ENCODE data around the gene SHISA6.

Gene SHISA6

GRCh38 chr17:11284811-11285210 is 43.8 kb downstream of the SHISA6 start:
- H2BK5ac ChIP-seq (ENCODE audit: low read depth, low read length, poor library complexity, severe bottlenecking) = no peak overlapping the region
- no peaks in the 10 kb centered on the region for H3K36me3 ChIP-seq (ENCODE audit: control insufficient read depth in 1 of 2, insufficient read depth in 2 of 2, low read depth in 1 of 2, low read length in 2 of 2)
- no peak overlapping the region for H2BK120ac ChIP-seq (ENCODE audit: low read depth, low read length)
- no peak overlapping the region for H4K91ac ChIP-seq (ENCODE audit: low read length)
- no peaks in the 10 kb centered on the region for H3K27me3 ChIP-seq (ENCODE audit: control insufficient read depth in 1 of 2, insufficient read depth in 1 of 2, low read length in 2 of 2)
- H2AFZ ChIP-seq (ENCODE audit: low read depth, low read length) = no peak overlapping the region
- H3K27ac ChIP-seq (ENCODE audit: low read length, poor library complexity, severe bottlenecking) = no peak overlapping the region
- H3K14ac ChIP-seq (ENCODE audit: low read length in 2 of 2) = no peak overlapping the region
- peaks cover 20% of the 10 kb centered on the region for H3K9me3 ChIP-seq (ENCODE audit: control insufficient read depth, low read length)
- no peak overlapping the region for H3K23ac ChIP-seq (ENCODE audit: low read length in 2 of 2)
- H3K79me1 ChIP-seq (replicated peaks; ENCODE audit: low read length, poor library complexity, severe bottlenecking) = no peaks in the 10 kb centered on the region
- H3K9ac ChIP-seq (ENCODE audit: low read length) = no peak overlapping the region
- DNase-seq = no peak
- H3K18ac ChIP-seq (ENCODE audit: low read depth in 1 of 2, low read length in 2 of 2) = no peak overlapping the region
- no peak overlapping the region for H3K4me2 ChIP-seq (ENCODE audit: low read length, poor library complexity, severe bottlenecking)
- H3K4ac ChIP-seq (ENCODE audit: low read depth in 1 of 2, low read length in 2 of 2) = no peak overlapping the region
- no peak overlapping the region for H4K8ac ChIP-seq (ENCODE audit: low read length)
- 57% methylated on average over 1 of the region's 1 CpG for WGBS
- no peak overlapping the region for H3K4me3 ChIP-seq (ENCODE audit: insufficient read depth in 1 of 2, low read depth in 1 of 2, low read length in 2 of 2)
- no peaks in the 10 kb centered on the region for H3K4me1 ChIP-seq (ENCODE audit: control insufficient read depth, insufficient read depth, low read depth, low read length)
- H2AK5ac ChIP-seq (ENCODE audit: low read length, severe bottlenecking) = no peak overlapping the region
- no peak overlapping the region for H2BK12ac ChIP-seq (ENCODE audit: low read length in 2 of 2)
- H2BK15ac ChIP-seq (ENCODE audit: low read depth, poor library complexity, severe bottlenecking) = no peak overlapping the region

- no peak overlapping the region for H2BK12ac ChIP-seq (ENCODE audit: low read length in 2 of 2)
- WGBS = 70% methylated on average over 4 of the region's 5 CpGs
- no peak overlapping the region for H3K4me3 ChIP-seq (ENCODE audit: insufficient read depth in 1 of 2, low read depth in 1 of 2, low read length in 2 of 2)
- no peak overlapping the region for H2BK15ac ChIP-seq (ENCODE audit: low read depth, poor library complexity, severe bottlenecking)
- no peak overlapping the region for H2AK5ac ChIP-seq (ENCODE audit: low read length, severe bottlenecking)
- H2BK120ac ChIP-seq (ENCODE audit: low read depth, low read length) = no peak overlapping the region
- peaks cover 13% of the 10 kb centered on the region for H3K9me3 ChIP-seq (ENCODE audit: control insufficient read depth, low read length)
- H3K36me3 ChIP-seq (ENCODE audit: control insufficient read depth in 1 of 2, insufficient read depth in 2 of 2, low read depth in 1 of 2, low read length in 2 of 2) = no peaks in the 10 kb centered on the region
- H3K9ac ChIP-seq (ENCODE audit: low read length) = no peak overlapping the region
- no peaks in the 10 kb centered on the region for H3K4me1 ChIP-seq (ENCODE audit: control insufficient read depth, insufficient read depth, low read depth, low read length)
- no peak overlapping the region for H3K14ac ChIP-seq (ENCODE audit: low read length in 2 of 2)
- H4K8ac ChIP-seq (ENCODE audit: low read length) = no peak overlapping the region
- H4K91ac ChIP-seq (ENCODE audit: low read length) = no peak overlapping the region
- no peak overlapping the region for H2BK5ac ChIP-seq (ENCODE audit: low read depth, low read length, poor library complexity, severe bottlenecking)
- no peak overlapping the region for H3K23ac ChIP-seq (ENCODE audit: low read length in 2 of 2)
- no peak overlapping the region for H3K4me2 ChIP-seq (ENCODE audit: low read length, poor library complexity, severe bottlenecking)
- no peak overlapping the region for H3K27ac ChIP-seq (ENCODE audit: low read length, poor library complexity, severe bottlenecking)
- no peak overlapping the region for H2AFZ ChIP-seq (ENCODE audit: low read depth, low read length)
- no peak overlapping the region for H3K18ac ChIP-seq (ENCODE audit: low read depth in 1 of 2, low read length in 2 of 2)
- H3K79me1 ChIP-seq (replicated peaks; ENCODE audit: low read length, poor library complexity, severe bottlenecking) = no peaks in the 10 kb centered on the region
- no peak for DNase-seq
- H3K4ac ChIP-seq (ENCODE audit: low read depth in 1 of 2, low read length in 2 of 2) = no peak overlapping the region
- H3K27me3 ChIP-seq (ENCODE audit: control insufficient read depth in 1 of 2, insufficient read depth in 1 of 2, low read length in 2 of 2) = no peaks in the 10 kb centered on the region
Observed at GRCh38 chr17:11285946-11286345, 44.9 kb downstream of the SHISA6 start.

GRCh38 chr17:11287791-11288190 is 46.8 kb downstream of the SHISA6 start:
- DNase-seq = no peak
- Histone ChIP-seq H4K8ac (ENCODE audit: low read length) (no peak overlapping the region), H2AK5ac (ENCODE audit: low read length, severe bottlenecking) (no peak overlapping the region), H4K91ac (ENCODE audit: low read length) (no peak overlapping the region), H2BK12ac (ENCODE audit: low read length in 2 of 2) (no peak overlapping the region), H2AFZ (ENCODE audit: low read depth, low read length) (no peak overlapping the region), H3K27me3 (ENCODE audit: control insufficient read depth in 1 of 2, insufficient read depth in 1 of 2, low read length in 2 of 2) (no peaks in the 10 kb centered on the region), H3K36me3 (ENCODE audit: control insufficient read depth in 1 of 2, insufficient read depth in 2 of 2, low read depth in 1 of 2, low read length in 2 of 2) (no peaks in the 10 kb centered on the region), H3K4me3 (ENCODE audit: insufficient read depth in 1 of 2, low read depth in 1 of 2, low read length in 2 of 2) (no peak overlapping the region), H3K79me1 (replicated peaks; ENCODE audit: low read length, poor library complexity, severe bottlenecking) (no peaks in the 10 kb centered on the region), H2BK15ac (ENCODE audit: low read depth, poor library complexity, severe bottlenecking) (no peak overlapping the region), H3K18ac (ENCODE audit: low read depth in 1 of 2, low read length in 2 of 2) (no peak overlapping the region), H3K9ac (ENCODE audit: low read length) (no peak overlapping the region), H2BK120ac (ENCODE audit: low read depth, low read length) (no peak overlapping the region), H3K4me2 (ENCODE audit: low read length, poor library complexity, severe bottlenecking) (no peak overlapping the region), H3K9me3 (ENCODE audit: control insufficient read depth, low read length) (peaks cover 3% of the 10 kb centered on the region), H2BK5ac (ENCODE audit: low read depth, low read length, poor library complexity, severe bottlenecking) (no peak overlapping the region), H3K4ac (ENCODE audit: low read depth in 1 of 2, low read length in 2 of 2) (no peak overlapping the region), H3K27ac (ENCODE audit: low read length, poor library complexity, severe bottlenecking) (no peak overlapping the region), H3K4me1 (ENCODE audit: control insufficient read depth, insufficient read depth, low read depth, low read length) (no peaks in the 10 kb centered on the region), H3K14ac (ENCODE audit: low read length in 2 of 2) (no peak overlapping the region), H3K23ac (ENCODE audit: low read length in 2 of 2) (no peak overlapping the region)

GRCh38 chr17:11290814-11291213 is 49.8 kb downstream of the SHISA6 start:
- no peak overlapping the region for H3K18ac ChIP-seq (ENCODE audit: low read depth in 1 of 2, low read length in 2 of 2)
- no peaks in the 10 kb centered on the region for H3K79me1 ChIP-seq (replicated peaks; ENCODE audit: low read length, poor library complexity, severe bottlenecking)
- no peak overlapping the region for H3K23ac ChIP-seq (ENCODE audit: low read length in 2 of 2)
- no peak overlapping the region for H2BK5ac ChIP-seq (ENCODE audit: low read depth, low read length, poor library complexity, severe bottlenecking)
- no peaks in the 10 kb centered on the region for H3K36me3 ChIP-seq (ENCODE audit: control insufficient read depth in 1 of 2, insufficient read depth in 2 of 2, low read depth in 1 of 2, low read length in 2 of 2)
- no peak overlapping the region for H4K8ac ChIP-seq (ENCODE audit: low read length)
- H3K4me2 ChIP-seq (ENCODE audit: low read length, poor library complexity, severe bottlenecking) = no peak overlapping the region
- no peaks in the 10 kb centered on the region for H3K9me3 ChIP-seq (ENCODE audit: control insufficient read depth, low read length)
- H4K91ac ChIP-seq (ENCODE audit: low read length) = no peak overlapping the region
- no peak overlapping the region for H3K4ac ChIP-seq (ENCODE audit: low read depth in 1 of 2, low read length in 2 of 2)
- no peaks in the 10 kb centered on the region for H3K27me3 ChIP-seq (ENCODE audit: control insufficient read depth in 1 of 2, insufficient read depth in 1 of 2, low read length in 2 of 2)
- H3K4me1 ChIP-seq (ENCODE audit: control insufficient read depth, insufficient read depth, low read depth, low read length) = no peaks in the 10 kb centered on the region
- WGBS = 81% methylated on average over 4 of the region's 7 CpGs
- no peak overlapping the region for H3K14ac ChIP-seq (ENCODE audit: low read length in 2 of 2)
- H2BK120ac ChIP-seq (ENCODE audit: low read depth, low read length) = no peak overlapping the region
- no peak overlapping the region for H2BK12ac ChIP-seq (ENCODE audit: low read length in 2 of 2)
- H3K9ac ChIP-seq (ENCODE audit: low read length) = no peak overlapping the region
- H2AFZ ChIP-seq (ENCODE audit: low read depth, low read length) = no peak overlapping the region
- no peak overlapping the region for H2AK5ac ChIP-seq (ENCODE audit: low read length, severe bottlenecking)
- no peak overlapping the region for H2BK15ac ChIP-seq (ENCODE audit: low read depth, poor library complexity, severe bottlenecking)
- no peak overlapping the region for H3K27ac ChIP-seq (ENCODE audit: low read length, poor library complexity, severe bottlenecking)
- DNase-seq = no peak
- no peak overlapping the region for H3K4me3 ChIP-seq (ENCODE audit: insufficient read depth in 1 of 2, low read depth in 1 of 2, low read length in 2 of 2)
